Endothelial cell of umbilical vein (primary cell): ENCODE data around the gene SDE2.

Source experiments
- CTCF ChIP-seq, 2 donors: IDR thresholded peaks; 1 replicate in 1 of 2; 2 replicates in 1 of 2; pipeline ENCODE4 v1.5.1; 2011; ENCODE audit warnings: low read length in 2 of 2, mild to moderate bottlenecking in 2 of 2, moderate library complexity in 2 of 2, control low read depth in 1 of 2, inconsistent platforms in 1 of 2, low read depth in 1 of 2; ENCODE audit not compliant: insufficient read depth in 1 of 2; ENCODE audit errors: extremely low read depth in 1 of 2
- EZH2 ChIP-seq: IDR thresholded peaks from 2 replicates; pipeline ENCODE4 v1.6.1; 2012; ENCODE audit warnings: borderline replicate concordance, low read depth, mild to moderate bottlenecking, moderate library complexity, low read length, inconsistent platforms; ENCODE audit not compliant: severe bottlenecking
- POLR2A ChIP-seq: IDR thresholded peaks from 2 replicates; pipeline ENCODE4 v1.6.1; 2012; ENCODE audit warnings: low read depth, mild to moderate bottlenecking, control low read depth, low read length

GRCh38 chr1:226034482-226034881 is 35.3 kb upstream of the SDE2 start:
- TF ChIP-seq EZH2 (no peak), CTCF (IDR thresholded peaks at IDR 0.05; ENCODE audit: extremely low read depth in 1 of 2, insufficient read depth in 1 of 2, low read depth in 1 of 2, low read length in 2 of 2) (no peak), POLR2A (no peak)
